Astrocyte of the cerebellum (primary cell): ENCODE results near the gene GSDMA.
A peak's percentile ranks its signal among the peaks of the same experiment; 100 is the strongest.

Experiments
- DNase-seq: peaks from one replicate; pipeline ENCODE4 v3.0.0-alpha.2; 2011; ENCODE audit warnings: low read depth
- H3K4me3 ChIP-seq: 2 replicates; pipeline ENCODE4 v1.5.1; 2011; ENCODE audit warnings: mild to moderate bottlenecking, low read depth, low read length, moderate library complexity
- CTCF ChIP-seq: IDR thresholded peaks from 2 replicates; pipeline ENCODE4 v1.5.1; 2012; ENCODE audit warnings: low read length, low read depth, moderate library complexity, mild to moderate bottlenecking; ENCODE audit errors: missing control alignments
- in situ Hi-C: cut with HindIII; loops from 2 replicates; pipeline ENCODE4 v1.10.0; 2017; ENCODE audit warnings: low sequenced_read_pairs

The GSDMA gene

GRCh38 chr17:40024901-40025300 is 62.1 kb downstream of the GSDMA start:
- in situ Hi-C loops = no loop called here
- H3K4me3 ChIP-seq = no peak overlapping the region
- DNase-seq = peak; percentile 43
- no peak for TF ChIP-seq CTCF

- no peak for DNase-seq
- no peak overlapping the region for H3K4me3 ChIP-seq
- in situ Hi-C loops = no loop called here
- no peak for TF ChIP-seq CTCF
These were observed 62.8 kb downstream of the GSDMA start for GRCh38 chr17:40025559-40025958.

GRCh38 chr17:40025991-40026815 is 63.4 kb downstream of the GSDMA start:
- TF ChIP-seq CTCF = no peak
- in situ Hi-C loops = no loop called here
- H3K4me3 ChIP-seq = no peak overlapping the region
- DNase-seq = peak; percentile 42

GRCh38 chr17:40026816-40027613 is 64.2 kb downstream of the GSDMA start:
- TF ChIP-seq CTCF = peak; percentile 90
- peak; percentile 73 for DNase-seq
- no peak overlapping the region for H3K4me3 ChIP-seq
- in situ Hi-C loops = no loop called here
